Activated T-helper 2 cell treated with anti-CD3 and anti-CD28 coated beads, Interferon-gamma antibody, Interleukin-2, Interleukin-4, amounts not matched to agents 10 μg/mL and 5 μg/mL and 100 μg/mL, durations not matched to agents 14 hours and 24 hours and 36 hours (primary cell): ENCODE results near the gene LPO. TPM values are rescaled to one million over a fixed set of nuclear protein-coding genes. Genes with fewer than 3 reads are reported as not detected.

Experiments
- DNase-seq: peaks from one replicate; pipeline ENCODE4 v3.0.0; 2021; ENCODE audit warnings: low spot score
- H3K27ac Mint-ChIP-seq: one replicate; pipeline ENCODE4 v1.8.0; 2021; ENCODE audit warnings: mixed read lengths
- H3K27me3 Mint-ChIP-seq: one replicate; pipeline ENCODE4 v1.8.0; 2021; ENCODE audit warnings: low read depth, mixed read lengths
- H3K36me3 Mint-ChIP-seq: one replicate; pipeline ENCODE4 v1.8.0; 2021; ENCODE audit warnings: low read depth, mixed read lengths
- H3K4me1 Mint-ChIP-seq: one replicate; pipeline ENCODE4 v1.8.0; 2021; ENCODE audit warnings: low read depth, mixed read lengths
- H3K4me3 Mint-ChIP-seq: one replicate; pipeline ENCODE4 v1.8.0; 2021; ENCODE audit warnings: low read depth, mild to moderate bottlenecking, moderate library complexity, mixed read lengths
- H3K9me3 Mint-ChIP-seq: one replicate; pipeline ENCODE4 v1.8.0; 2021; ENCODE audit warnings: mixed read lengths
- intact Hi-C: fragments of 100-400 bp; cut with micrococcal nuclease; formaldehyde crosslinking; loops from one replicate; pipeline ENCODE4 v1.15.1; 2023
- total RNA-seq: library from RNA; stranded (reverse); gene quantifications from 2 replicates; pipeline ENCODE4 v1.2.3, GENCODE V29; 2022

LPO gene
- total RNA-seq, 1 donor from 2014 or later, result not detected

GRCh38 chr17:58291246-58291645 is 52.9 kb downstream of the LPO start:
- no peak overlapping the region for H3K27ac Mint-ChIP-seq
- H3K9me3 Mint-ChIP-seq, result no peaks in the 10 kb centered on the region
- H3K4me1 Mint-ChIP-seq, result peaks cover 1% of the 10 kb centered on the region
- DNase-seq, result peak; percentile 3
- H3K36me3 Mint-ChIP-seq, result no peaks in the 10 kb centered on the region
- no peak overlapping the region for H3K4me3 Mint-ChIP-seq
- intact Hi-C loops, result no loop called here
- peaks cover 46% of the 10 kb centered on the region for H3K27me3 Mint-ChIP-seq

GRCh38 chr17:58294034-58294433 is 55.6 kb downstream of the LPO start:
- H3K27me3 Mint-ChIP-seq, result peaks cover 48% of the 10 kb centered on the region
- no peaks in the 10 kb centered on the region for H3K36me3 Mint-ChIP-seq
- DNase-seq, result no peak

GRCh38 chr17:58300336-58300735 is 62.0 kb downstream of the LPO start:
- no peaks in the 10 kb centered on the region for H3K4me1 Mint-ChIP-seq
- DNase-seq, result no peak
- H3K4me3 Mint-ChIP-seq, result no peak overlapping the region
- no peaks in the 10 kb centered on the region for H3K9me3 Mint-ChIP-seq
- peaks cover 8% of the 10 kb centered on the region for H3K36me3 Mint-ChIP-seq
- H3K27ac Mint-ChIP-seq, result no peak overlapping the region
- H3K27me3 Mint-ChIP-seq, result peaks cover 17% of the 10 kb centered on the region
- intact Hi-C loops, result no loop called here

More at GRCh38 chr17:58294034-58294433, 55.6 kb downstream of the LPO start:
- intact Hi-C loops, result no loop called here
- Mint-ChIP-seq H3K9me3 (no peaks in the 10 kb centered on the region), H3K4me3 (no peak overlapping the region), H3K4me1 (no peaks in the 10 kb centered on the region), H3K27ac (no peak overlapping the region)

- Mint-ChIP-seq H3K4me1 (no peaks in the 10 kb centered on the region), H3K9me3 (no peaks in the 10 kb centered on the region), H3K27me3 (peaks cover 14% of the 10 kb centered on the region), H3K36me3 (peaks cover 8% of the 10 kb centered on the region), H3K27ac (no peak overlapping the region), H3K4me3 (no peak overlapping the region)
- no peak for DNase-seq
- intact Hi-C loops, result no loop called here
Observed at GRCh38 chr17:58301504-58302150, 63.2 kb downstream of the LPO start.

GRCh38 chr17:58302171-58302918 is 64.0 kb downstream of the LPO start:
- intact Hi-C loops, result no loop called here
- Mint-ChIP-seq H3K4me1 (no peaks in the 10 kb centered on the region), H3K9me3 (no peaks in the 10 kb centered on the region), H3K27me3 (peaks cover 14% of the 10 kb centered on the region), H3K4me3 (no peak overlapping the region), H3K27ac (no peak overlapping the region), H3K36me3 (peaks cover 14% of the 10 kb centered on the region)
- DNase-seq, result no peak

- Mint-ChIP-seq H3K27me3 (peaks cover 12% of the 10 kb centered on the region), H3K4me1 (no peaks in the 10 kb centered on the region), H3K36me3 (peaks cover 16% of the 10 kb centered on the region), H3K9me3 (no peaks in the 10 kb centered on the region), H3K27ac (no peak overlapping the region), H3K4me3 (no peak overlapping the region)
- intact Hi-C loops, result no loop called here
- no peak for DNase-seq
Observed at GRCh38 chr17:58302919-58303585, 64.7 kb downstream of the LPO start.

- DNase-seq, result no peak
- Mint-ChIP-seq H3K4me1 (no peaks in the 10 kb centered on the region), H3K4me3 (no peak overlapping the region), H3K36me3 (peaks cover 18% of the 10 kb centered on the region), H3K27me3 (peaks cover 6% of the 10 kb centered on the region), H3K9me3 (no peaks in the 10 kb centered on the region), H3K27ac (no peak overlapping the region)
- intact Hi-C loops, result loop anchor here (1.0 kb wide), 2 partner anchors 113 to 143 kb away; partner anchors contain the start of gene RNF43
Observed at GRCh38 chr17:58303971-58304749, 65.8 kb downstream of the LPO start.

GRCh38 chr17:58304750-58305486 is 66.5 kb downstream of the LPO start:
- no peak for DNase-seq
- Mint-ChIP-seq H3K4me1 (no peaks in the 10 kb centered on the region), H3K36me3 (peaks cover 20% of the 10 kb centered on the region), H3K4me3 (no peak overlapping the region), H3K27me3 (peaks cover 1% of the 10 kb centered on the region), H3K27ac (no peak overlapping the region), H3K9me3 (no peaks in the 10 kb centered on the region)
- intact Hi-C loops, result loop anchor here (1.0 kb wide), 2 partner anchors 112 to 142 kb away; partner anchors contain the start of gene RNF43

GRCh38 chr17:58305626-58306025 is 67.2 kb downstream of the LPO start:
- H3K9me3 Mint-ChIP-seq, result no peaks in the 10 kb centered on the region
- peaks cover 20% of the 10 kb centered on the region for H3K36me3 Mint-ChIP-seq
- DNase-seq, result no peak
- H3K27ac Mint-ChIP-seq, result no peak overlapping the region
- no peak overlapping the region for H3K4me3 Mint-ChIP-seq
- intact Hi-C loops, result no loop called here
- no peaks in the 10 kb centered on the region for H3K4me1 Mint-ChIP-seq
- no peaks in the 10 kb centered on the region for H3K27me3 Mint-ChIP-seq

GRCh38 chr17:58306131-58306951 is 68.0 kb downstream of the LPO start:
- Mint-ChIP-seq H3K4me3 (no peak overlapping the region), H3K27me3 (no peaks in the 10 kb centered on the region), H3K4me1 (no peaks in the 10 kb centered on the region), H3K9me3 (no peaks in the 10 kb centered on the region), H3K36me3 (peaks cover 20% of the 10 kb centered on the region), H3K27ac (no peak overlapping the region)
- no peak for DNase-seq
- intact Hi-C loops, result no loop called here

GRCh38 chr17:58307468-58308172 is 69.2 kb downstream of the LPO start:
- no peak overlapping the region for H3K4me3 Mint-ChIP-seq
- intact Hi-C loops, result no loop called here
- no peaks in the 10 kb centered on the region for H3K9me3 Mint-ChIP-seq
- no peak for DNase-seq
- no peaks in the 10 kb centered on the region for H3K27me3 Mint-ChIP-seq
- peaks cover 20% of the 10 kb centered on the region for H3K36me3 Mint-ChIP-seq
- no peak overlapping the region for H3K27ac Mint-ChIP-seq
- no peaks in the 10 kb centered on the region for H3K4me1 Mint-ChIP-seq
